Activated CD4-positive, alpha-beta T cell treated with anti-CD3 and anti-CD28 coated beads for 24 hours (primary cell): Measurements from ENCODE around the gene GRID1.

Source experiments
- DNase-seq, 2 donors: peaks; one replicate each; pipeline ENCODE4 v3.0.0-alpha.2; 2020; ENCODE audit warnings: low read depth in 2 of 2

GRID1 gene

DNA sequence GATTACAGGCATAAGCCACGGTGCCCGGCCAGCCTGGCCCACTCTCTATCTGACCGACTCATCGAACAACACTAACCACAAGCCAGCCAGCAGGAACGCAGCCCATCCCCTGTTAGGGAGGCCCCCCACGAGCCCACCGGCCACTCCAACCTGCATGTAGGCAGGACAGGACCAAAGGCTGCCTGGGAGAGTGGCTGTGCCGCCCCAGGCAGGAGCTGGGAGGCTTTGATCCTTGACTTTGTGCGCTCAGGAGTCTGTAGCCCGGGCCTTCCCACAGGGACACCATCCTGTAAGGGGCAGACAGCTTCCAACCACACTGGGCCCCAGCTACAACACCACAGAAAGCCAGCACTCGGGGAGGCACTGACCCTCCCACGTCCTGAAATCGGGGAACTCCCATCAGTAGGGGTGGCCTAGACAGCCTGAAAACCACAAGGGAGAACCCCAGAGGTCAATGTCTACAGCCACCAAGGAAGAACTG is 29.4 kb downstream of the GRID1 start:
- DNase-seq, result no peak

DNA sequence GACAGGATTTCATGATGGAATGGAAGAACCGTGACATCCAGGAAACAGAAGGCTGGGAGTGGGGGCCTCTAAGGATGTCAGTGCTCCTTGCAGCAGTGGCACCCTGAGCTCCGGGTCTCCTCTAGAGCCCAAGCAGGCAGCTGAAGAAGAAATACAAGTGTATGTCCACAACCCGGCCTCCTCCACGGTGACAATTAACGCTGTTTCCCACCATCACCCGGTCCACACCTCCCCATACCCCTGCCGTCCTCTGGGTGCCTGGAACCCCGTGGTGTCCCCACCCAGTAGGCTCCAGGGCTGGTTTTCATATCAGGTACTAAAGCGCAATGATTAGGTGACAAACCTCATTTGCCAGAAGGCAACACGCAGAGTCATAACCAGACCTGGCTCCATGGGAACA is 30.3 kb downstream of the GRID1 start:
- no peak for DNase-seq

DNA sequence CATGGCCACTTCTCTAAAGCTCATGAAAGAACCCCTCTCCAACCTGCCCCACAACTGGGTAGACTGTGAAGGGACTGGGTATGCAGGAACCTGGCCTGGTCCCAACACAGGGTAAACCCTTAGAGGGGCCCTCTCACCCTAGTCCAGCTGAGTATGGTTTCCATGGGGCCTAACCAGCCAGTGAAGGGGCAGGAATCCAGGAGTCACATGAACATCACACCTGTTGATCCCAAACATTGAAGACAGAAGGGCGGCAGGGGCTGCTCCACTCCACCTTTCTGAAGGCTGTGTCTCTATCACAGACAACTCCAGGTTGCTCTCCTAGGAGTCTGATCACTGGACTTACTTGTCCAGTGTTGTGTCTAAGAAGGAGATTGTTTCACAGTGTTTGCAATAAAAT is 30.8 kb downstream of the GRID1 start:
- no peak for DNase-seq

DNA sequence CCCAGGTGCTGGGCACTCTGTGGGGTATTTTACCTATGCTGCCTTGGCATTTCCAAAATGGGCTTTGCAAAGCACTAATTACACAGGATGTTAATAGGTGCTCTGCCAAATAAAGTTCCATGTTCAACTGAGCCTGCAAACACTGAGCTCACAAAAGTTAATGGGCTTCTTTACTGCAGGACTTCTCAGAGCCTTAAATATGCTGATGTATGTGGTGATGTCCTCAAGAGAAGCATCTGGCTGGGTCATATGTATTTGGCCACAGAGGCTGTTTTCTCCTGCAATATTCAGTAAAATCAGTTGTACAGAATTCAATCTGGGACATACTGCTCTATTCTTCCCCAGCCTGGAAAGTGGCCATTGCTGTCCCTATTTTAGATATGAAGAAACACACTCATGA is 31.3 kb downstream of the GRID1 start:
- no peak for DNase-seq

DNA sequence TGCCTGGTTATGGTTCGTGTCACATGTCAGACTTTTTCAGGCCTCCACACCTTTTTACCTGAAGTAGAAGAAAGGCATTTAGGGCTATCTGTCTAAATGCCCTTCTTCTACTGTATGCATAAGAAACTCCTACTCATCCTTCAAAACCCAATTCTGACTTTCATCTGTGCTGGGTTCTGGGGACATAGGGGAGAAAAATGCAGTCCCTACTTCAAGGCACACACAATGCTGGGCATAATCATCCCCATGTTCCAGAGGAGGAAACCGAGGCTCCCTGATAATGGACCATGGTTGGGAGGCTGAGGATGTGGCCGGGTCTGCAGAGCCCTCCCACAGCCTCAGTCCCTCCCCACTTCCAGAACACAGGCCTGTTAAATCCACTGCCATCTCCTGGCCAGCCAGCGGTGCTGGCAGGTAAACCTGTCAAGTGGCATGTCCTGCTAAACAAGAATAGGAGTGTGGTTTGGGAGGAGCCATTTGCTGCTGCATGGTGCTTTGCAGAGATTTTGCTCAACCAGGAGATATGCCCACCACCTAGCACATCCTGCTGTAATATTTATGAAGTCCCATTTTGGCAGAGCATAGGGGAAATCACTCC is 32.0 kb downstream of the GRID1 start:
- DNase-seq, result no peak

DNA sequence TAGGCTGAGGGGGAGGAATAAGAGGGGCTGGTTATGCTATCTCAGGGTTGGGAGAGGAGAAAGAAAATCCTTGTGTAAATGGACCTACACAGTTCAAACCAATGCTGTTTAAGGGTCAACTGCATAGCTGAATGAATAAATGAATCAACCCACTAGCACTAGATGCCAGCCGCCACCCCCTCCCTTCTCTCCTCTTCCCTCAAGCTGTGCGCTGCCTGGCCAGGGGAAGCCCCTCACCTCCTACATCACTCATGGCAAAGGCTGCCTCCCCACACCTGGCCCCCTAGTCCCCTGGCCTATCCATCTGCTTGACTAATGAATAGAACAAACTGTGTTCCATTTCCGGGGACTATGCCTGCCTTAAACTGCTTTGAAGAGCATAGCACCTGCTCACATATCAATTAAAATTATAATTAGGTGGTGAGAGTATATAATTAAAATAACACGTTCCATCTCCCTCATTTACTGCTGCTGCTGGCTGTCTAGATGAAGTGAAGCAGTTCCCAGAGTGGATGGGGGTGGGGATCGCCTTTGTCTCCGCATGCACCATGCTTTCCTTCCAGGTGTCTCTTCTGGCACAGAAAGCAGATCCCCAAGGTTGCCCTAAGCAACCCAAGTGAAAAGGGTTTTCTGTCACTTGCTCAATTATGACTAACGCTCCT is 32.6 kb downstream of the GRID1 start:
- no peak for DNase-seq

DNA sequence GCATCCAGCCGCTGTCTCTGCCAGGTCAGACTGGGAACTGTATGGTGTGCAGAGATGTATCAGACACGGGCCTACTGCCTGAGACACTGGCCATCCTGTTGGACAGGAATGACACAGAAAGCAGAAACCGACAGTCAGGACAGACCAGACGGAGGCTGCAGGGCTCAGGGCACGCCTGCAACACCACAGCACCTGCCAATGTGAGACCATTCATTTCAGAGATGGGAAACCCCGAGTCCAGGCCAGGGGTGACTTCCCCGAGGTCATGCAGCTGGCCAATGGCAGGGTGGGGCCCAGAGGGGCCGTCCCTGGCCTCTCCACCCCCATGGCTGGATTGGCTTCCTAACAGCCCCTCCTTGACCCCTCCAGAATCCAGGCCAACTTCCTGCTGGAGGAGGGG is 34.7 kb downstream of the GRID1 start:
- DNase-seq, result no peak

DNA sequence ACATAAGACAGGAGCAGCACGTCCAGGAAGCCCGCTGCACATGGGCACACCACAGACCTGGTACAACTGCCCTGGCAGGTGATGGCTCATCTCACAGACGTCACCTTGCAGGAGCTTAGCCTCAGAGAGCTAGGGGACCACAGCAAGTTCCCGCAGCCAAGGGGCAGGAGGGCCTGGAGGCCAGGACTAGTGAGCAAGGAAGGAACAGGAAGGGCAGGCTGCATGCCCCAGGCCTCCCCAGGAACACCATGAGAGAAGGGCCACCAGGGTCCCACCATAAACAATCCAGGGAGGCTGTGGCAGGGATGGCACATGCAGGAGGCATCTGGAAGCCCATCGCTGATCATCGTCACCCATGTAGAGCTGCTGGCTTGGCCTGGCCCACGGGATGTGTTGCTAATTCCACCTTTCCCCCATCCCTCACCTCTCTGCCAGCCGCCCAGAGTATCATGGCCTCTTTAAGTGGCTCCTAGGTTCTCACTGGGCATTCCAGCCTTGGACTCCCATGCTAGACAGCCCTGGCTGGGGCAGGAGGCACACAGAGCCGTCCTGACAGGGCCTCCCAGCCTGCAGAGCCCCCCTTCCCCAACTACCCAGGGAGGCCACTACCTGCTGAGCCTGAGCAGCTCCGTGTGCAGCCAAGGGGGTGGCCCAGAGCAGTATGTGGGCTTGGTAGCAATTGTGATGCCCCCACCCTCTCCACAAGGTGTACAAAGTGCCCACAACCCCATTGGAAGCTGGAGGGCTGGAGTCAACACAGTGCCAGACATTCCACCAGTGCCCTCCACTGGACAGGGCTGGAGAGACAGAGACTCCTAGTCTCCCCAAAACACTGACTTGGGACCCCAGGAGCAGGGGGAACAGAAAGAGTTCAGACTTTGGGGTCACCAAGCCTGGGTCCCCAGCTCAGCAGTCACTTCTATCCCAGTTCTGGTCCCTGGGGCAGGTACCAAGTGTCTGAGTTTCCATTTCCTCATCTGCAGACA is 35.5 kb downstream of the GRID1 start:
- no peak for DNase-seq

DNA sequence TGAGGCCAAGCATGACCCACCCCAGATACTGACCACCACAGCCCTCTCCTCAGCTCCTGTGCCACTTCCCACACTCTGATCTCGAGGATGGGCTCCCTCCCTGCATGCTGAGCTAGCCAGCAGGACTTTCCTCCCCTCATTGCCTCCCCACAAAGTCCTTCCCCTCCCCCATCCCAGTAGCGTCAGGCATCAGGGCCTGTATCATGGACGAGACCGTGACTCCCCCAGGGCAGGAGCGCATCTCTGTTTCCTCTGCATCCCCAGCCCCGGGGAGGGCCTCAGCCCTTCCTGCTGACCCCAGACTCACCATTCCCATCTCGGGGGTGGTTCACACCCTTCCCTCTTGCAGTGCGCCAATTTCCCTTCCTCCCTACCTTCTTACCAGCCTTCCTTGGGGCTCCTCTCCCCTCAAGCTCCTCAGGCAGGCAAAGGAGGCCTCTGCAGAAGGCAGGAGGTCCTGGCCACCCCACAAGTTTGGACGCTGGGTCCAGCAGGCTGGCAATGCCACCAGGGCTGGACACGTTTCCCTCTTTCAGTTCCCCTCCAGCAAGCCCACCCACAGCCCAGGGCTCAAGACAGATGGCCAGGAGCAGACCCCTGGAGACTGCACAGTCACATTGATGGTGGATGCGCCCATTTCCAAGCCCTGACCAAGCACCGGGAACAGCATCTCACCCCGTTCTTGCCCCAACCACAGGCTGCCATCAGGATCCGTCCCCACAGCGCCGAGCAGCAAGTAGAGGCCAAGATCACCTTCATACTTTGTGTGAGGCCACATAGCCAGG is 36.5 kb downstream of the GRID1 start:
- DNase-seq, result no peak

DNA sequence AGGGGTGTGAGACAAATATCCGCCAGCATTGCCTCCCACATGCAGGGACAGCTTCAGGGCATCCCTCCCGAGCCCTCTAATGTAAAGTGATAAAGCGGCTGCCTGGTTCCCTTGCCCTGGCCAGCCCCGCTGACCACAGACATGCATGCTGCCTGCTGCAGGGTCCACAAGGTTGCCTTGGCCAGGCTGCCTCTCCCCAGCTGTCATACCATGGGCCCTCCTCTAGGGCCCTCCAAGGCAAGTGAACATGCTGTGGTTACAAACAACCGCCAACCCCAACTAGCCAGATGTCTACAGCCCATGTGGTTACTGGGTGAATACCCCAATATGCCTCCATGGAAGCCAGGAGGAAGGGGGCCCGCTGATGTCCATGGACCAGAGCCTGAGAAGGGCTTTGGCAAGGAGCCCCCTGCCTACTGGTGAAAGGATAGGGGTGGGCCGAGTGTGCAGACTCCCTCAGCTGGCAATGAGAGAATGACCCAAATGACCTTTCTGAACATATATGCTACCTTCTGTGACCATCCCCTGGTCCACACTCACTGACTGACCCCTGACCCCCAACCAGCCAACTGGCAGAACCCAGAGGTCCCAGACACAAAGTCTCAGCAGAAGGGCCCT is 37.4 kb downstream of the GRID1 start:
- no peak for DNase-seq

DNA sequence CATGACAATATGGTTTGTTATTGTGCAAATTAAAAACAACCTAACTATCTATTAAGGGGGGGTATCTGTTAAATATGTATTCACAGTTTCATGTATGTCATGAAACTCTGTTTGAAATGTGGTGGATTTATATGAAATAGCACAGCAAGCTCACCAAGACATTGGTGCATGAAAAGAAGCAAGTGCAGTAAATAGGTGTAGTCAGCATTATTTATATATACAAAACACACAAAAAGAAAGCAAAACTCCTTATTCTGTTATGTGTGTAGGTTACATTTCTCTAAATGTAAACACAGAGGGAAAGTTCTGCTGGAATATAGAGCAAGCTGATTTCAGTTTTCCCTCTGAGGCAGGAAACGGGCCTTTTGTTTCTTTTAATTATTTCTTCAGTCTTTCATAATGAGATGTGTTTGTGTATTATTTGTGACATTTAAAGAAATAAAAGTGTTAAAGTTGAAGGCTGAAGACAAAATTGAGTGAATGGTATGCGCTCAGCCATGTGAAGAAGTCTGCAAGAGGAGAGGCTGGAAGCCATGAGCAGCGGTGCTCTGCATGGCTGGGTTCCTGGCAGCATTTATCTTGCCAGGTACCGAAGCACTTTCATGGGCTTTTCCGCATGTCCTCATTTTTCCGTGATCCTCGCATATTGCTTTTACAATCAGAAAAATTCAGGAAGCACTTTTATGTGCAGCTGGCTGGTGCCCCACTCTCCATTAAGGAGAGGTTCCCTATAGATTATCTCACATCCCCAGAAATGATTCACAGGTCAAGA is 38.5 kb downstream of the GRID1 start:
- no peak for DNase-seq

DNA sequence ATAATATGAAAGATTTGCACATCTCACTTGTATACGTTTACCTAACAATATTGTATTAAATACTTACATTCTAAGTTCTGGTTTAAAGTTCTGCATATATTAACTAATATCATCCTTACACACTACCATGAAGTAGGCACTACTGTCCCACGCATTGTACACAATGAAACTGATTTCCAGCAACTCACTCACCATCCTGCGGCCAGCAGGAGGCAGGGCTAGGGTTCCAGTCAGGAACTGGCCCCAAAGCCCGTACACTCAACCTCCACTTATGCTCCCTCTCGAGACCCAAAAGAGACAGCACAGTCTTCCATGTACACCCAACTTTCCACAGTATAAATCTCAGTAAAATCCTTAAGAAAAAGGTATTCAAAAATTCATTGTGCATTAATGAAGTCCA is 41.4 kb downstream of the GRID1 start:
- DNase-seq, result no peak

DNA sequence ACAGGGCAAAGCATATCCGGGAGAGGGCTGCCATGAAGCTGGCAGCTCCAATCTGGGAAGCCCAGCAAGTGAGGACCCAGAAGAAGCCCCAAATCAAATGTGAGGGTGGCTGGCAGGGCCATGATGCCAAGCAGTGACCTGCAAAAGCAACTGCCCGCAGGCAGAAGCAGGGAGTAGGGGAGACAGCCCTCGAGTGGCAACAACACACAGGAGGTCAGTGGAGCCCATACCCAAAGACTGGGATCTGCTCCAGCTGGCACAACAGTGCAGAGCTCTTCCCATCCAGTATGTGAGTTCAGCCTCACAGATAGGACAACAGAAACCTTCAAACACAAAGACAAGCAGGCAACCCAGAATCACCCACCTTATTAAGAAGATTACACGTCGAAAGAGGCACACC is 45.0 kb downstream of the GRID1 start:
- DNase-seq, result no peak

DNA sequence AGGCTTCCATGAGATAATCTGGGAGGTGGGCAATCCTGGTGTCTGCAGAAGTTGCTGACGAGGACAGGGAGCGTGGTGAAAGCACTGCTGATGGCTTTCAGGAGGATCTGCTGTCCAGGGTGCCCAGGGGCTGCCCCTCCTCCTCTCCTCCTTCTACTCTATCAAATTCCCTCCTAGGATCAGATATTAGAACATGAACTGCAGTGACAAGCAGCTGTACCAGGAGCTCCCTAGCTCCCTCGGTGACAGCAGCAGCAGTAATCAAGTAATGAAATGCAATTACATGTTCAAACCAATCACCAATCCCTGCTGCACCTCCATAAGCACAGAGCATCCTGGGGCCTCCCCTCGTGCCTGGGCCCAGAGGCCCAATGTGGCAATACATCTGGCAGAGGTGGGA is 46.9 kb downstream of the GRID1 start:
- DNase-seq, result no peak

DNA sequence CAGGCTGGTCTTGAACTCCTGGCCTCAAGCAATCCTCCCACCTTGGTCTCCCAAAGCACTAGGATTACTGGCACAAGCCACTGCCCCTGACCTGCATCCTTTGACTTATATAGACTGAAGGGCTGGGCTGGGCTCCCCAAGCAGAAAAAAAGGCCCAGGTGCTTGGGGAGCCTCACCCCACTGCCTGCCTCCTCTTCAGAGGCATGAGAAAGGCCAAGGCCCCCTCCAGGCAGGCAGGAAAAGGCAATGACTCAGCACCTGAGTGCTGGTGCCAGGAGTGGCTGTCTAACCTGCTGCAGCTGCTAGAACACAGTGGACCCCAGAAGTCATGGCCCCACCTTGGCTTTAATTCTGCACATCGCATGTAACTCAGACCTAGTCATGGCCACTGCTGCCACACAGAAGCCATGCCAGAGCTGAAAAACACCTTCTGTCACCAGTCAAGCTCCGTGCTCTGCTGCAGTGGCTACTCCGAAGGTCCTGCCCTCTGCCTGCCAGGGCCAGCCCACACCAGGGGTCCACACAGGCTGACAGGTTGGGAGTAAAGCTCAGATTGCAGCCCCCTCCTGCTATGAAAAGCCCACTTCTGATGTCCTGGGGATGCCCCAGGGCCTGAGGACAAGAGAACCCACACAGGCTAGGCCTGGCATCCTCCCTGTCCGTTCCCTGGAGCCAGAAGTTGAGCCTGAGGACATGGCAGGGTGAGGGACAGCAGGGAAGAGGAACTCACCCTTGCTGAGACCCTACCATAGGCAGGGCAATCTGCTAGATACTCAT is 48.5 kb downstream of the GRID1 start:
- DNase-seq, result no peak

DNA sequence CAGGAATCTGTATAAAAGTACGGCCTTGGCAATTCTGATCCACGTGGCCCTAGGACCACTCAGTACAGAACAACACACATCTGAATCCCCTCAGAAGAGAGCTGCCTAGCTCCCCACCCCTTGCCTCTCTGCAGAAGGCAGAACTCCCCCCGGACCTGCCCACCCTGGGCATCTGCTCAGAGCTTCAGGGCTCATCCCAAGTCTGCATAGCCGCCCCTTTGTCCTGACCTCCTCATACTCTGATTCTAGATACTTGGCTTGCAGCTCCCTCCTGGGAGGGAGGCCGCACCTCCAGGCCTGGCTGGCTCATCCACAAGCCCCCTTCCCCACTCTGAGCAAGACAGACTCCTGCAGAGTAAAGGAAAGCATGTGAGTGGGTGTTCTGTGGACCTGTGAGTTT is 49.6 kb downstream of the GRID1 start:
- no peak for DNase-seq

DNA sequence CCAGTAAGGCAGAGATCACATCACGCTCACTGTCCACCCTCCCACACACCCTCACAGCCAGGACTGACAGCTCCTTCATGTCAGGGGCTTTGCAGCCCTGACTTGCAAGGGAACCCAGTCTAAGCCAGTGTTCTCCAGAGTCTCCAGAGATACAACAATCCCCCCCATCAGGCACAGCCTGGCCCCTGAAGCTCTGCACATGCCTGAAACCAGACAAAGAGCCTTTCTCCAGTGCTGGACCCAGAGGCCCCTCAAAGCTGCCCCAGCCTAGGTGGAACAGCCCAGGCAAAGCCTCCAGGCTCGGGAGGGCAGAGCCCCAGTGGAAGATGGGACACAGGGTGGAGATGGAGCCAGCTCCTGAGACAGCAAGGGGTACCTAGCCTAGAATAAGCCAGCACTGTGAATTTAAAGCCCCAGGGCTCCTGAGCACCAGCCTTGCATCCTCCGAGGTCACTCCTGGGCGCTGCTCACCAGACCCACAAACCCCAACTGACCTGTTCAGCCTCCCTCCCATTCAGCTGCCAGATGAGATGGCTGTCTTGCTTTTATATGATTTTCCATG is 50.2 kb downstream of the GRID1 start:
- DNase-seq, result no peak

DNA sequence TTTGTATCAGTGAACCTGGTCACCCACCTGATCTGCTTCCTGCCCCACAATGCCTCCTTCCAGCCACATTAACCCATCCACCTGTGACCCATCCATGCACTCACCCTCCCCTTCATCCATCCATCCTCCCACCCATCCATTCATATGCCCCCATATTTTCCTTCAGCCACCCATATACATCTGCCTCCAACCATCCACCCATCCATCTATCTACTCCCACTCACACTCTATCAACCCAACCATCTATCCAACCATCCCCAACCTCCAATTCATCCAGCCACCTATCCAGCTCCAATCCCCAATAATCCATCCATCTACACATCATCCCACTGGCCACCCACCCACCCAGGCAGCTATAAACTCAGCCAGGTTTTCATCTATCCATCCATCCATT is 51.0 kb downstream of the GRID1 start:
- no peak for DNase-seq
